ENCODE results near the gene FSTL4. TPM values are rescaled to one million over a fixed set of nuclear protein-coding genes. Genes with fewer than 3 reads are reported as not detected.

The FSTL4 gene
- total and polyA plus RNA-seq, 2 of the 13 experiments (the other 11 are each of a cell fraction or from before 2014, with no cell fraction given), result 2.1 to 3.0 TPM

DNA sequence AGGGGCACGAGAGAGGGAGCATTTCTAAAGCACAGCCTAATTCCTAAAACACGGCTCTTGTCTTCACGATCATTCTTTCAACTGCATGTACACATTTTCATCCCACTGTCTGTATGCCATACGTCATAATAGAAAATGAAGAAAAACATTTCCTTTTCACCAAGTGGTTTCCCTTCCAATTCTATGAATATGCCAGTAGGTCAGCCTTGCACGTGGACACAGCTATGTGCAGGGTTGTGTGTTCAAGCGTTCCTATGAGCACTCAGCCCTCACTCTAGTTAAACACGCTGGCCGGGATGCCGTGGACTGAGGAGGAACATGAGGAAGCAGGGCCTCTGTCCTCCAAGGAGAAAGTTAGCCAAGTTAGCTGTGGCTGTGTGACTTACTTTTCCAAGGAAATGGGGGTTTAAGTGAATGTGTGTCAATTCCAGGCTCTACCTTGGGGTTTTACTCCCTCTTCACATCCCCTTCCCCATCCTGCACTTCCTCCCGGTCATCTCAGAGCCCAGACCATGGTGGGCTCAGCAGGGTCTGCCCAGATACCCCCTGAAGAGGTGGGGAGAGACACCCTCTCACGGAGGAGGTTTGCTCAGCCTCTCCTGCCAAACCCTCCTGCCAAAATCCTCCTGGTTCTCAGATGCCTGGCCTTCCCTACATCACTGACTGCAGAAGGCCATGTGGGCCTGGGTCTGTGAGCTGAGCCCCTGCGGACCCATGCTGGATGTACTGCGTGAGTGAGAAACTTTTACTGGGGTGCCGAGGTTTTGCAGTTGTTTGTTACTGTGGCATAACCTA, 230.6 kb downstream of the FSTL4 start (continued):
- no peak for TF ChIP-seq HOMEZ (CRISPR knock-in tag; IDR thresholded peaks at IDR 0.05; ENCODE audit: low read depth)
- TF ChIP-seq NPAS2 (CRISPR knock-in tag; IDR thresholded peaks at IDR 0.05; ENCODE audit: borderline replicate concordance), result no peak
- no peak for TF ChIP-seq ZNF484 (CRISPR knock-in tag; IDR thresholded peaks at IDR 0.05; ENCODE audit: borderline replicate concordance, low read depth)
- no peak for TF ChIP-seq ZNF773 (CRISPR knock-in tag; IDR thresholded peaks at IDR 0.05; ENCODE audit: borderline replicate concordance)
- TF ChIP-seq, protein P1, sequence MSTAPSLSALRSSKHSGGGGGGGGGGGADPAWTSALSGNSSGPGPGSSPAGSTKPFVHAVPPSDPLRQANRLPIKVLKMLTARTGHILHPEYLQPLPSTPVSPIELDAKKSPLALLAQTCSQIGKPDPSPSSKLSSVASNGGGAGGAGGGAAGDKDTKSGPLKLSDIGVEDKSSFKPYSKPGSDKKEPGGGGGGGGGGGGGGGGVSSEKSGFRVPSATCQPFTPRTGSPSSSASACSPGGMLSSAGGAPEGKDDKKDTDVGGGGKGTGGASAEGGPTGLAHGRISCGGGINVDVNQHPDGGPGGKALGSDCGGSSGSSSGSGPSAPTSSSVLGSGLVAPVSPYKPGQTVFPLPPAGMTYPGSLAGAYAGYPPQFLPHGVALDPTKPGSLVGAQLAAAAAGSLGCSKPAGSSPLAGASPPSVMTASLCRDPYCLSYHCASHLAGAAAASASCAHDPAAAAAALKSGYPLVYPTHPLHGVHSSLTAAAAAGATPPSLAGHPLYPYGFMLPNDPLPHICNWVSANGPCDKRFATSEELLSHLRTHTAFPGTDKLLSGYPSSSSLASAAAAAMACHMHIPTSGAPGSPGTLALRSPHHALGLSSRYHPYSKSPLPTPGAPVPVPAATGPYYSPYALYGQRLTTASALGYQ (CRISPR knock-in tag; IDR thresholded peaks at IDR 0.05), result no peak
- no peak for TF ChIP-seq FOXK1 (CRISPR knock-in tag; IDR thresholded peaks at IDR 0.05; ENCODE audit: borderline replicate concordance, low read depth)
- TF ChIP-seq, protein P2, sequence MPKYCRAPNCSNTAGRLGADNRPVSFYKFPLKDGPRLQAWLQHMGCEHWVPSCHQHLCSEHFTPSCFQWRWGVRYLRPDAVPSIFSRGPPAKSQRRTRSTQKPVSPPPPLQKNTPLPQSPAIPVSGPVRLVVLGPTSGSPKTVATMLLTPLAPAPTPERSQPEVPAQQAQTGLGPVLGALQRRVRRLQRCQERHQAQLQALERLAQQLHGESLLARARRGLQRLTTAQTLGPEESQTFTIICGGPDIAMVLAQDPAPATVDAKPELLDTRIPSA (CRISPR knock-in tag; IDR thresholded peaks at IDR 0.05; ENCODE audit: borderline replicate concordance), result no peak
- TF ChIP-seq FOSL1 (CRISPR knock-in tag; IDR thresholded peaks at IDR 0.05; ENCODE audit: borderline replicate concordance), result no peak
- no peak for TF ChIP-seq ZNF660 (CRISPR knock-in tag; IDR thresholded peaks at IDR 0.05; ENCODE audit: borderline replicate concordance, low read depth)

All from HepG2 (cell line).